H1 (cell line): ENCODE data around the gene FGFBP1. TPM values are rescaled to one million over a fixed set of nuclear protein-coding genes. Genes with fewer than 3 reads are reported as not detected.

ENCODE experiments used
- ZNF274 ChIP-seq: IDR thresholded peaks from 2 replicates; pipeline ENCODE4 v1.7.0; 2012; ENCODE audit warnings: low read length, borderline replicate concordance; ENCODE audit errors: extremely low read depth
- polyA plus RNA-seq, 7 experiments: library from polyadenylated mRNA; depleted of rRNA in 3 of 7; stranded (reverse) in 5 of 7; unstranded in 2 of 7; fragments of >200 nt in 5 of 7; fragments of 200-250 nt in 2 of 7; gene quantifications; 1 replicate in 5 of 7; 2 replicates in 1 of 7; 4 replicates in 1 of 7; pipeline versions ENCODE4 v1.2.1 to v1.2.3, GENCODE V29; 2011 to 2013; ENCODE audit warnings: missing spikeins in 2 of 7, mixed read lengths in 2 of 7
- total RNA-seq: library from RNA; stranded (reverse); fragmentation: NEBNext Ultra II Directional; extraction: Animal tissue kit (Norgen Biotek cat#: 25700); gene quantifications from 2 replicates; pipeline ENCODE4 v1.2.1, GENCODE V29; 2021

Gene FGFBP1
- total and polyA plus RNA-seq, 2 of the 8 experiments (the other 6 are each of a cell fraction or from before 2014, with no cell fraction given), result 0.17 to 0.20 TPM

DNA sequence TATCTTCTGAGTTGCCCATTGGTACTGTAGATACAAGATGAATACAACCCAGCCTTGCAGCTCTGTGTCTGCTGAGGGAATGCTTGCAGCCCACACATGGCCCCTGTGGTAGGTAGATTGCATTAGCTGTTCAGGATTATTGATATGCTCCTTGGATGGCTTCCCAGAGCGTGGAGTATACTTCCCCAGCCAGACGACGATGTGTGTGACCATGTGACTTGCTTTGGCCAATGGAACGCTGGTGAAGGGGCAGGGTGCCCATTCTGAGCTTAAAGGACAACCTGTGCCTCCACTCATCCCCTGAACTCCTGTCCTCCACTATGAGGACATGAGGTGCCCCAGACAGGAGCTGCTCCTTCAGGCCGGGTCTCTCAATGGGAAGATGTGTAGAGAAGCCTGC lies 48.4 kb upstream of the FGFBP1 start (continued):
- TF ChIP-seq ZNF274, result no peak
